Gastrocnemius medialis (tissue), 4 donors: ENCODE measurements around the gene C2CD4B.

Experiments
- POLR2A ChIP-seq, 2 donors: fragments of 450-650 bp; IDR thresholded peaks; one replicate each; pipeline ENCODE4 v1.6.1; 2017; ENCODE audit warnings: antibody characterized with exemption in 2 of 2, mild to moderate bottlenecking in 2 of 2, moderate library complexity in 2 of 2
- TF ChIP-seq, protein P1 (sequence below), 5 experiments: fragments of 450-650 bp in 3 of 5; fragments of 200-600 bp in 2 of 5; sonication (generic) in 2 of 5; IDR thresholded peaks in 4 of 5; conservative IDR thresholded peaks in 1 of 5; 1 replicate in 4 of 5; 2 replicates in 1 of 5; pipeline ENCODE4 v1.5.1; 2016 to 2019; ENCODE audit warnings: antibody characterized with exemption in 5 of 5, mild to moderate bottlenecking in 3 of 5, moderate library complexity in 3 of 5

DNA sequence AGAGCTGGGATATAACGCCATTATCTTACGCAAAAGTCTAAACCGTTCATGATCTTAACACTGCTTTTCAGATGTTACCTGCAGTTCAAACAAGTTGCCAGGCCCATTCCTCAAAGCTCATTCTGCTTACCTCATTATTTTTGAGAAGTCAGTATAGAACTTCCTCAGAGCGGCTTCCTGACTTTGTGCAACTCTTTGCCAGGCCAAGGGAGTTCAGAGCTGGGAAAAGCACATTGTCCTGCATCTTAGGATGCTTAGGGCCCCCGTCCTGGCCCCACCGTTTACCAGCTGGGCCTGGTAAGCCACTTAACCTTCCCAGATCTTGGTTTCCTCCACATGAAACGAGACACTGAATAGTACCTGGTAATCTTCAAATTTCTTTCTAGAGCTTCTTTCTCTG lies 6.8 kb upstream of the C2CD4B start:
- TF ChIP-seq POLR2A (IDR thresholded peaks at IDR 0.05), result no peak
- TF ChIP-seq, protein P1, sequence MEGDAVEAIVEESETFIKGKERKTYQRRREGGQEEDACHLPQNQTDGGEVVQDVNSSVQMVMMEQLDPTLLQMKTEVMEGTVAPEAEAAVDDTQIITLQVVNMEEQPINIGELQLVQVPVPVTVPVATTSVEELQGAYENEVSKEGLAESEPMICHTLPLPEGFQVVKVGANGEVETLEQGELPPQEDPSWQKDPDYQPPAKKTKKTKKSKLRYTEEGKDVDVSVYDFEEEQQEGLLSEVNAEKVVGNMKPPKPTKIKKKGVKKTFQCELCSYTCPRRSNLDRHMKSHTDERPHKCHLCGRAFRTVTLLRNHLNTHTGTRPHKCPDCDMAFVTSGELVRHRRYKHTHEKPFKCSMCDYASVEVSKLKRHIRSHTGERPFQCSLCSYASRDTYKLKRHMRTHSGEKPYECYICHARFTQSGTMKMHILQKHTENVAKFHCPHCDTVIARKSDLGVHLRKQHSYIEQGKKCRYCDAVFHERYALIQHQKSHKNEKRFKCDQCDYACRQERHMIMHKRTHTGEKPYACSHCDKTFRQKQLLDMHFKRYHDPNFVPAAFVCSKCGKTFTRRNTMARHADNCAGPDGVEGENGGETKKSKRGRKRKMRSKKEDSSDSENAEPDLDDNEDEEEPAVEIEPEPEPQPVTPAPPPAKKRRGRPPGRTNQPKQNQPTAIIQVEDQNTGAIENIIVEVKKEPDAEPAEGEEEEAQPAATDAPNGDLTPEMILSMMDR (IDR thresholded peaks at IDR 0.05 in 4 of 5, conservative IDR thresholded peaks at IDR 0.05 in 1 of 5), result no peak
